Pulmonary artery endothelial cell (primary cell): ENCODE data around the gene GPATCH11. TPM values are rescaled to one million over a fixed set of nuclear protein-coding genes. Genes with fewer than 3 reads are reported as not detected.

ENCODE experiments used
- DNase-seq: peaks from one replicate; pipeline ENCODE4 v3.0.0-alpha.2; 2011; ENCODE audit warnings: low read depth, low spot score
- total RNA-seq: library from RNA; depleted of rRNA; stranded (reverse); fragments of >200 nt; gene quantifications from 2 replicates; pipeline ENCODE4 v1.2.3, GENCODE V29; 2014

Gene GPATCH11
- 7.3 and 9.8 TPM in 2 replicates for total RNA-seq

GRCh38 chr2:37083873-37084794 lies at the start of gene GPATCH11, which contains the start of gene HEATR5B:
Gene GPATCH11, plus strand, starts transcription at chr2:37084518. Its CDS starts 3,864 bp downstream, at chr2:37088382.
Gene HEATR5B, minus strand, starts transcription at chr2:37084372. Its CDS starts 958 bp downstream, at chr2:37083414.
- DNase-seq = peak; percentile 87

- no peak for DNase-seq
These were observed 46.5 kb upstream of the GPATCH11 start for GRCh38 chr2:37037771-37038170.

GRCh38 chr2:37039580-37039979 lies 44.7 kb upstream of the GPATCH11 start:
- DNase-seq = no peak

GRCh38 chr2:37052600-37053332 lies 31.6 kb upstream of the GPATCH11 start:
- no peak for DNase-seq

GRCh38 chr2:37059841-37060240 lies 24.5 kb upstream of the GPATCH11 start:
- no peak for DNase-seq

GRCh38 chr2:37060446-37060845 lies 23.9 kb upstream of the GPATCH11 start:
- no peak for DNase-seq

- DNase-seq = no peak
These were observed 23.2 kb upstream of the GPATCH11 start for GRCh38 chr2:37061013-37061711.

- no peak for DNase-seq
These were observed 22.5 kb upstream of the GPATCH11 start for GRCh38 chr2:37061776-37062175.

- no peak for DNase-seq
These were observed 15.6 kb upstream of the GPATCH11 start for GRCh38 chr2:37068686-37069085.

GRCh38 chr2:37070931-37071330 lies 13.4 kb upstream of the GPATCH11 start:
- DNase-seq = no peak

GRCh38 chr2:37080266-37080665 lies 4.1 kb upstream of the GPATCH11 start:
- DNase-seq = no peak

- DNase-seq = no peak
These were observed 3.6 kb upstream of the GPATCH11 start for GRCh38 chr2:37080689-37081088.

GRCh38 chr2:37084797-37085196 lies 479 bp downstream of the GPATCH11 start:
- DNase-seq = no peak

- no peak for DNase-seq
These were observed 1.4 kb downstream of the GPATCH11 start for GRCh38 chr2:37085731-37086147.

- DNase-seq = no peak
These were observed 5.7 kb downstream of the GPATCH11 start for GRCh38 chr2:37090019-37090477.

- no peak for DNase-seq
These were observed 7.6 kb downstream of the GPATCH11 start for GRCh38 chr2:37091873-37092272.

GRCh38 chr2:37096568-37096967 lies 12.2 kb downstream of the GPATCH11 start:
- no peak for DNase-seq

- no peak for DNase-seq
These were observed 14.2 kb downstream of the GPATCH11 start for GRCh38 chr2:37098416-37099118.

GRCh38 chr2:37100054-37100453 lies 15.7 kb downstream of the GPATCH11 start:
- DNase-seq = no peak

- DNase-seq = no peak
These were observed 18.3 kb downstream of the GPATCH11 start for GRCh38 chr2:37102588-37102987.

GRCh38 chr2:37104178-37104577 lies 19.9 kb downstream of the GPATCH11 start:
- no peak for DNase-seq
